VCaP (cell line): Measurements from ENCODE around the gene MRM1.

Source experiments
- H3K27ac ChIP-seq: fragments of 450-650 bp; 2 replicates; pipeline ENCODE4 v1.5.1; 2017
- TF ChIP-seq, protein P1 (sequence below): fragments of 450-650 bp; conservative IDR thresholded peaks from 2 replicates; pipeline ENCODE4 v1.5.1; 2017; ENCODE audit warnings: mild to moderate bottlenecking, moderate library complexity

MRM1 gene

DNA sequence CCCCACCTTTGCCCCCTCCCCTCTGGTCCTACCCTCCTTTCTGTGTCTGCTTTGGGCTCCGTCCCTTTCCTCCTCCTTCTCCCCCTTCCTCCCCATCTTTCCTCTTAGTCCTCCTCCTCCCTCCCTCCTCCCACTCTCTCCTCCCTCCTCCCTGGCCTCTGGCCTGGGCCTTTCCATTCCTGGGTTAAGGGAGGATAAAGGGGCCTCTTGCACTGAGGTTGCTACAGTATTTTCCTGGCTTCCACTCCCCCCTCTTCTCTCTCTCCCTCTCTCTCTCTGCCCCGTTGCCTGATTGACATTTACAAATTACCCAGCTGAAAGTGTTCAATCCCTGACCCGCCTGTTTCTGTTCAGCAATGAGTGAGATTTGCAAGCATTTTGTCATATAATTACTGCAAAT, 44.0 kb downstream of the MRM1 start:
- TF ChIP-seq, protein P1, sequence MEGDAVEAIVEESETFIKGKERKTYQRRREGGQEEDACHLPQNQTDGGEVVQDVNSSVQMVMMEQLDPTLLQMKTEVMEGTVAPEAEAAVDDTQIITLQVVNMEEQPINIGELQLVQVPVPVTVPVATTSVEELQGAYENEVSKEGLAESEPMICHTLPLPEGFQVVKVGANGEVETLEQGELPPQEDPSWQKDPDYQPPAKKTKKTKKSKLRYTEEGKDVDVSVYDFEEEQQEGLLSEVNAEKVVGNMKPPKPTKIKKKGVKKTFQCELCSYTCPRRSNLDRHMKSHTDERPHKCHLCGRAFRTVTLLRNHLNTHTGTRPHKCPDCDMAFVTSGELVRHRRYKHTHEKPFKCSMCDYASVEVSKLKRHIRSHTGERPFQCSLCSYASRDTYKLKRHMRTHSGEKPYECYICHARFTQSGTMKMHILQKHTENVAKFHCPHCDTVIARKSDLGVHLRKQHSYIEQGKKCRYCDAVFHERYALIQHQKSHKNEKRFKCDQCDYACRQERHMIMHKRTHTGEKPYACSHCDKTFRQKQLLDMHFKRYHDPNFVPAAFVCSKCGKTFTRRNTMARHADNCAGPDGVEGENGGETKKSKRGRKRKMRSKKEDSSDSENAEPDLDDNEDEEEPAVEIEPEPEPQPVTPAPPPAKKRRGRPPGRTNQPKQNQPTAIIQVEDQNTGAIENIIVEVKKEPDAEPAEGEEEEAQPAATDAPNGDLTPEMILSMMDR: no peak
- H3K27ac ChIP-seq: peak overlapping the region; percentile 32; the same call in 1 of the 2 replicates

DNA sequence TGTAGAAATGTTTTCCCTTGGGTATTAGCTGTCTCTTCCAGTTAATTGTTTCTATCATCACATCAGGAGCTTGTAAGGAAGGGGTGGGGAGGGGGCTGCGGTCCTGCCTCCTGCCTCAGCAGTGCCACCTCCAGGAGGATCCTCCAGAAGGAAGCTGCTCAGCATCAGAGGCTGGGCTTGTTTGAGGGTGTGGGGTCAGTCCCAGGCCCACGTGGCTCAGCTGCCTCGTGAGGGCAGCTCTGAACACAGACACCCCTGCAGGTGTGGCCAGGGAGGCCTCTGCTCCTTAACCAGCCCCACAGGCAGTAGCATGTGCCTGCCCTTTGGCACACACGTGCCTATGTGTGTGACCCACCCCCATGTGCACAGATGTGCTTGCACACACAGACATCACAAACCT, 46.3 kb downstream of the MRM1 start:
- TF ChIP-seq, protein P1: peak; percentile 51
- H3K27ac ChIP-seq: no peak overlapping the region

DNA sequence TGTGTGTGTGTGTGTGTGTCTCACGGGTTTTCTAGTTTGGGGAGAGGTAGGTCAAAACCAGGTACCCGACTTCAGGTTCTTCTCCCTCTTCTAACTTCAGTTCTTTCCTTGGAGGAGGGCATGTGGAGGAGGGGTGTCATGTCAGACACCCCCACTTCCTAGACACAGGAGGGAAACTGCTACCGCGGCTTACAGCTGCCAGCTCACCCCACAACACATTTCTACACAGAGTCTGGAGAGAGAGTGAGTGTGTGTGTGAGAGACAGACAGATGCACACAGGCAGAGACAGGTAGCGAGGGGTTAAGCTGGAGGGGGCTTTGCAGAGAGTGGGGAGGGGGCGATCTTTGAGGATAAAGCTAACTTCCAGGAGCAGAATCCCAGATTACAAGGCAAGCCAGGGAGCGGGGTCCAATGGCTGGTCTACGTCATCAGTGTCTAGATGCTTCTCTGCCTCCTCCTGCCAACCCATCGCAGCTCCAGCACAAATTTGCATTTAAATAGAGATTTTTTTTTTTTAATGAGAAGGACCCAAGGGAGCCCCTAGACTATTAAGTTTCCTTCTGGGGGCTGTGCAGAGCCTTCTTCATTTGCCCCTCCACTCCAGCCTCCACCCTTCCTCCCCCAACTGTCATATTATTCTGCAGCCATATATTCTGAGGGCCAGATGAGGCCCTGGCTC, 48.9 kb downstream of the MRM1 start:
- TF ChIP-seq, protein P1: no peak
- H3K27ac ChIP-seq: no peak overlapping the region

DNA sequence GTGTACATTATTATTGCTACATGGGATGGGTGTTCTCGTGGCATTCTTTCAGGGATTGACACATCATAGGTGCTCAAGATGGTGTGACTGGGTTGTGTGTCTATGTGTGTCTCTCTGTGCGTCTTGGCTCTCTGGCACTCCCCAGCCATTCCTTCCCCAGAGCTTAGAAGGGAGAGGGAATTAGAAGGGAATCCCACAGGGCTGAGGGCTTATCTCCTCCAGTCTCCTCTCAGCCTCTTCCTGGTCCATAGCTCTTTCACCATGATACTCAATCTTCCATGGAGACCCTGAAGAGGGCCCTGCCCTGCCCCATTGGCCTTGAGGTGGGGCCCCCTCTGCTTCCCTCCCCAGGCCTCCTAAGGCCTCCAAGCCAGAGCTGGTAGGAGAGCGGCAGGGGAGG, 52.0 kb downstream of the MRM1 start:
- H3K27ac ChIP-seq: no peak overlapping the region

DNA sequence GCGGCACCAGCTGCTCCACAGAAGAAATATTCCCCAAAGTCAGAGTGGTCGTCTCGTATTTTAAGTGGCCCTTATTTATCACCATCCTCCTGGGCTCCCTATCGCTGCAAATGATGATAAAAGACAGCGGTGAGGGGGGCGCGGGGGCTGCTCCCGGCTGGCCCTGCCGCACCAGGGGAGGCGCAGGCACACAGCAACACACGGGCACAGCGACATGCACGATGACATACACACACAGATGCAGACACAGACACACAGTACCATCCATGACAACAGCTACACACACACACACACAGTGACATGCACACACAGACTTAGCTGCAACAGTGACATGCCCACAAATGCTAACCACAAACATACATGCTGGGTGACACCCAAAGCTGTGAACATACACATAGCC, 52.5 kb downstream of the MRM1 start:
- no peak overlapping the region for H3K27ac ChIP-seq

More for the DNA sequence above, 52.0 kb downstream of the MRM1 start:
- TF ChIP-seq, protein P1: no peak

DNA sequence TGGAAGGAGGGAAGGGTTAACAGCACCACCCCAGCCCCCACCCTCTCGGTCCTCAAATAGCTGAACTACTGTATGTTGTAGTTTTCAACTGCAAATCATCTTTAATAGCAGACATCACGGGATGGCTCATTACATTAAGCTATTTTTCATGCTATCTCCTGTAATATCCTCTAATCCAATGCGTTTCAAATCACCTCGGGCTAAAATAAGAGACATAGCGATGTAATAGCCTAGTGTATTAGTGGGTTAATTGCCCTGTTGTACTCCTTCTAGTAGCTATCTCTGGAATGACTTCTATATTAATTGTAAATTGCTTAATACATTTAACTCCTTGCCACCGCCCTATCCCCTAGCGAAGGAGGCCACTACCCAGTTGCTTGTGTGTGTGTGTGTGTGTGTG, 54.3 kb downstream of the MRM1 start:
- no peak overlapping the region for H3K27ac ChIP-seq
- TF ChIP-seq, protein P1: no peak

More for the DNA sequence above, 52.5 kb downstream of the MRM1 start:
- TF ChIP-seq, protein P1: no peak

DNA sequence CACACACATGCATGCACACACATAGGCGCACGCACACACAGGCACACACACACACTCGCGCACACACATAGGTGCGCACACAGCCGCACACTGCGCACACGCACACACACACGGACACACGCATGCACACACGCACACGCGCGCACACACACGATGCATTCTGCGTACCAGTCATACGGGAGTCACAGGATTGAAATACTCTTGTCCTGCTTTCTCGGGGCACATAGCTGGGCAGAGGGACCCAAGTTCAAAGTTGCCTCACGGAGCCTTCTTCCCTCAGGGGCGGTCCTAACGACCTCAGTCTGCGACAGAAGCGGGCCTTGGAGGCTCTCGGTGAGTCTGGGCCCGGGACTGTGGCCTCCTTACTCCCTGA, 56.0 kb downstream of the MRM1 start:
- H3K27ac ChIP-seq: peak overlapping the region; percentile 84; the same call in 1 of the 2 replicates
- TF ChIP-seq, protein P1: no peak
